K562 (cell line): ENCODE data around the gene TMEM86B. TPM values are rescaled to one million over a fixed set of nuclear protein-coding genes. Genes with fewer than 3 reads are reported as not detected.

Experiments used
- ARHGAP35 ChIP-seq: fragments of 450-650 bp; IDR thresholded peaks from 2 replicates; pipeline ENCODE4 v1.6.1; 2018; ENCODE audit not compliant: partially characterized antibody
- BACH1 ChIP-seq: fragments of 200-800 bp; sonication (Bioruptor generic); IDR thresholded peaks from 2 replicates; pipeline ENCODE4 v1.6.1; 2016; ENCODE audit warnings: missing genetic modification characterization, missing compliant biosample characterization
- CREB5 ChIP-seq: fragments of 250-450 bp; sonication (Bioruptor Pico); IDR thresholded peaks from 2 replicates; pipeline ENCODE4 v1.5.0; 2020; ENCODE audit warnings: mild to moderate bottlenecking
- CREBBP ChIP-seq: IDR thresholded peaks from one replicate; pipeline ENCODE4 v1.6.1; 2012; ENCODE audit warnings: low read depth, mild to moderate bottlenecking, control low read depth, inconsistent platforms, low read length
- DEAF1 ChIP-seq: fragments of 450-650 bp; formaldehyde crosslinking; IDR thresholded peaks from 2 replicates; pipeline ENCODE4 v1.4.0; 2020; ENCODE audit warnings: mild to moderate bottlenecking, moderate library complexity
- ETV5 ChIP-seq: sonication (generic); formaldehyde crosslinking; IDR thresholded peaks from 2 replicates; pipeline ENCODE4 v1.4.0; 2020; ENCODE audit warnings: low read depth, mild to moderate bottlenecking, missing genetic modification reagents
- JUNB ChIP-seq: fragments of 450-650 bp; formaldehyde crosslinking; conservative IDR thresholded peaks from 2 replicates; pipeline ENCODE4 v1.4.0; 2020; ENCODE audit warnings: mild to moderate bottlenecking
- MGA ChIP-seq: fragments of 450-650 bp; IDR thresholded peaks from 2 replicates; pipeline ENCODE4 v1.6.1; 2016; ENCODE audit warnings: mild to moderate bottlenecking, moderate library complexity
- NR3C1 ChIP-seq: sonication (generic); formaldehyde crosslinking; IDR thresholded peaks from 2 replicates; pipeline ENCODE4 v1.8.1; 2022; ENCODE audit warnings: missing genetic modification reagents
- RAD51 ChIP-seq: fragments of 450-650 bp; IDR thresholded peaks from 2 replicates; pipeline ENCODE4 v1.7.1; 2016; ENCODE audit warnings: low read depth, mild to moderate bottlenecking, borderline replicate concordance
- SUPT5H ChIP-seq: fragments of 450-650 bp; IDR thresholded peaks from 2 replicates; pipeline ENCODE4 v1.6.1; 2016
- ZC3H11A ChIP-seq: IDR thresholded peaks from 2 replicates; pipeline ENCODE4 v1.6.1; 2012; ENCODE audit warnings: low read depth, low read length, improper control_type of control experiment
- polyA plus RNA-seq, 8 experiments: library from polyadenylated mRNA; depleted of rRNA in 4 of 8; stranded (reverse) in 5 of 8; unstranded in 3 of 8; fragments of >200 nt; fragmentation: Nextera tagmentation in 2 of 8; fragmentation: Illumina TruSeq in 1 of 8; extraction: Ambion mirVana in 2 of 8; extraction: Trizol in 1 of 8; gene quantifications; 2 replicates each; pipeline versions ENCODE4 v1.2.1 to v1.2.3, GENCODE V29; 2011 to 2014; ENCODE audit warnings: inconsistent platforms in 1 of 8, missing spikeins in 1 of 8
- total RNA-seq, 7 experiments: library from RNA; depleted of rRNA in 6 of 7; stranded (reverse); fragments of >200 nt in 6 of 7; fragmentation: Illumina TruSeq in 2 of 7; extraction: Trizol in 2 of 7; gene quantifications; 2 replicates each; pipeline versions ENCODE4 v1.2.1 to v1.2.3, GENCODE V29; 2011 to 2021; ENCODE audit warnings: low replicate concordance in 1 of 7

Gene TMEM86B
- total and polyA plus RNA-seq, 9 of the 15 experiments (the other 6 are each of a cell fraction or from before 2014, with no cell fraction given) = 0.28 to 7.9 (median 2.1) TPM

- TF ChIP-seq RAD51 (no peak), SUPT5H (peak; percentile 90), ARHGAP35 (no peak), BACH1 (no peak), NR3C1 (no peak), CREB5 (CRISPR knock-in tag) (no peak), ZC3H11A (0 out of 2 replicates have a peak, but pooled peaks have one; percentile 38), JUNB (CRISPR knock-in tag) (peak; percentile 63; the same call in 1 of the 2 replicates), MGA (peak; percentile 22; the same call in 1 of the 2 replicates), ETV5 (CRISPR knock-in tag) (peak; percentile 56; the same call in 1 of the 2 replicates), DEAF1 (CRISPR knock-in tag) (no peak), CREBBP (no peak)
Measured at GRCh38 chr19:55206664-55207500, 21.7 kb downstream of the TMEM86B start (continued).
